ENCODE results near the gene FEN1.

The FEN1 gene

DNA sequence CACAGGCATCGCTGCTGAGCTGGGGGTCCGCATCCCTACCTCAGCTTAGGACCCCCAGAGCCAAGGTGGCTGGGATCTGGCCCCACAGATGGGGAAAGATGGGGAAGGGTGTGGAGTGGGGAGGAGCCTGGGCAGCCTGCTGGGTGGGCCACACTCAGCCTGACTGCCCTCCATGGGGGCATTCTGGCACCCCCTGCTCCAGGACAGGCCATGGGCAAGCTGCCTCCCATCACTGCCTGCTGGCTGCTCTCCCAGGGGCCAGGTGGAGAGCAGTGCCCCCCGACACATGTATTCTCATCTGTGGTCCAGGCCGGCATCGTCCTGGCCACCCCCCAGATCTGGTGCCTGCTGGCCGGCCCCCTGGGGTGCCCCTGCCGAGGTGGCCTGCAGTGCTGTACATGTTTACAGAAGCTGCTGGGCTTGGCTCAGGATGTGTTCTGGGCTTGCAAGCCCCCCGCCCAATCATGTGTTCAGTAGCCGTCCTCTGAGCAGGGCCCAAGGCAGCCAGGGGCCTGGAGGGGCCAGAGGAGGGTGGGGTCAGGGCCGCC is 48.0 kb upstream of the FEN1 start:
- Histone ChIP-seq H3K4me3 (ENCODE audit: low read length) (no peak overlapping the region), H3K36me3 (ENCODE audit: control insufficient read depth, low read length) (no peaks in the 10 kb centered on the region), H3K4me2 (ENCODE audit: low read length) (no peak overlapping the region), H3K27ac (ENCODE audit: low read depth, low read length) (no peak overlapping the region), H3K4me1 (ENCODE audit: control insufficient read depth, low read length) (no peaks in the 10 kb centered on the region), H3K9me2 (replicated peaks; ENCODE audit: control insufficient read depth, low read length) (no peaks in the 10 kb centered on the region), H3K79me2 (ENCODE audit: control insufficient read depth, low read length) (no peaks in the 10 kb centered on the region), H3K9me3 (ENCODE audit: control insufficient read depth, insufficient read depth, low read length) (no peaks in the 10 kb centered on the region), H4K20me1 (ENCODE audit: control insufficient read depth, insufficient read depth, low read depth, low read length) (no peaks in the 10 kb centered on the region), H3K27me3 (ENCODE audit: control insufficient read depth, low read length) (peaks cover 6% of the 10 kb centered on the region), H3F3A (ENCODE audit: control insufficient read depth, insufficient read depth) (no peaks in the 10 kb centered on the region)
- TF ChIP-seq EZH2phosphoT487 (IDR thresholded peaks at IDR 0.05; ENCODE audit: borderline replicate concordance, low read length): no peak
- TF ChIP-seq, protein P1, sequence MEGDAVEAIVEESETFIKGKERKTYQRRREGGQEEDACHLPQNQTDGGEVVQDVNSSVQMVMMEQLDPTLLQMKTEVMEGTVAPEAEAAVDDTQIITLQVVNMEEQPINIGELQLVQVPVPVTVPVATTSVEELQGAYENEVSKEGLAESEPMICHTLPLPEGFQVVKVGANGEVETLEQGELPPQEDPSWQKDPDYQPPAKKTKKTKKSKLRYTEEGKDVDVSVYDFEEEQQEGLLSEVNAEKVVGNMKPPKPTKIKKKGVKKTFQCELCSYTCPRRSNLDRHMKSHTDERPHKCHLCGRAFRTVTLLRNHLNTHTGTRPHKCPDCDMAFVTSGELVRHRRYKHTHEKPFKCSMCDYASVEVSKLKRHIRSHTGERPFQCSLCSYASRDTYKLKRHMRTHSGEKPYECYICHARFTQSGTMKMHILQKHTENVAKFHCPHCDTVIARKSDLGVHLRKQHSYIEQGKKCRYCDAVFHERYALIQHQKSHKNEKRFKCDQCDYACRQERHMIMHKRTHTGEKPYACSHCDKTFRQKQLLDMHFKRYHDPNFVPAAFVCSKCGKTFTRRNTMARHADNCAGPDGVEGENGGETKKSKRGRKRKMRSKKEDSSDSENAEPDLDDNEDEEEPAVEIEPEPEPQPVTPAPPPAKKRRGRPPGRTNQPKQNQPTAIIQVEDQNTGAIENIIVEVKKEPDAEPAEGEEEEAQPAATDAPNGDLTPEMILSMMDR (IDR thresholded peaks at IDR 0.05; ENCODE audit: low read depth, low read length, poor library complexity, severe bottlenecking): no peak

DNA sequence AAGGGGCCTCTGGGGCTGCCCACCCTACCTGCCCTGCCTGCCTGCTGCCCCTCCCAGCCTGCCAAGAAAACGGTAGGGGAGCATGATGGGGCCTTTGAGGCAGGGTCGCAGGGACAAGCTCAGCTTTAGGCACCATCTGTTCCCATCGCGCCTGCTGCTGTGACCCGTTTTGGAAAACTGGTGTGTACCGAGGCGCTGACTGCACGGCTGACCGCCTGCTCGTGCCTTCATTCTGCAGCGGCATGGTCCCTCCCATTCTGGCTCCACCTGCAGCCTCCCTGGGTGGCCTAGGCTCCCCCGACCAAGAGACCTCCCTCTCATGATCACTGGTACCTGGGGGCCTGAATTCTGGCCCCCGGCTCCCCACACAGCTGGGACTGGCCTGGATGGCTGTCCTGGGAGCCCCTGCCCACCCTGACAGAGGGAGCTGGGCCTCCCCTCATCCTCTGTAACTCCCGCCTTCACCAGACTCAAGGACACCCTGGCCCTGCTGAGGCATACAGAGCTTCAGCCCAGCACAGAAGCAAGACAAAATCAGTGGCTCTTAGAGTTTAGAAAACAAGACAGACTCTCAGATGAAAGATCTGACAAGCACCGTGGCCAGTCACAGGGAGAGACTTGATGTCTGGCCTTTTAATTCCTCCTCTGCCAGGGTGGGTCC is 46.8 kb upstream of the FEN1 start:
- no peak for TF ChIP-seq EZH2phosphoT487 (IDR thresholded peaks at IDR 0.05; ENCODE audit: borderline replicate concordance, low read length)
- TF ChIP-seq, protein P1 (IDR thresholded peaks at IDR 0.05; ENCODE audit: low read depth, low read length, poor library complexity, severe bottlenecking): no peak
- Histone ChIP-seq H4K20me1 (ENCODE audit: control insufficient read depth, insufficient read depth, low read depth, low read length) (no peaks in the 10 kb centered on the region), H3K36me3 (ENCODE audit: control insufficient read depth, low read length) (no peaks in the 10 kb centered on the region), H3K79me2 (ENCODE audit: control insufficient read depth, low read length) (no peaks in the 10 kb centered on the region), H3K9me2 (replicated peaks; ENCODE audit: control insufficient read depth, low read length) (no peaks in the 10 kb centered on the region), H3K9me3 (ENCODE audit: control insufficient read depth, insufficient read depth, low read length) (no peaks in the 10 kb centered on the region), H3F3A (ENCODE audit: control insufficient read depth, insufficient read depth) (no peaks in the 10 kb centered on the region), H3K27me3 (ENCODE audit: control insufficient read depth, low read length) (peaks cover 13% of the 10 kb centered on the region), H3K27ac (ENCODE audit: low read depth, low read length) (no peak overlapping the region), H3K4me3 (ENCODE audit: low read length) (no peak overlapping the region), H3K4me2 (ENCODE audit: low read length) (no peak overlapping the region), H3K4me1 (ENCODE audit: control insufficient read depth, low read length) (no peaks in the 10 kb centered on the region)

DNA sequence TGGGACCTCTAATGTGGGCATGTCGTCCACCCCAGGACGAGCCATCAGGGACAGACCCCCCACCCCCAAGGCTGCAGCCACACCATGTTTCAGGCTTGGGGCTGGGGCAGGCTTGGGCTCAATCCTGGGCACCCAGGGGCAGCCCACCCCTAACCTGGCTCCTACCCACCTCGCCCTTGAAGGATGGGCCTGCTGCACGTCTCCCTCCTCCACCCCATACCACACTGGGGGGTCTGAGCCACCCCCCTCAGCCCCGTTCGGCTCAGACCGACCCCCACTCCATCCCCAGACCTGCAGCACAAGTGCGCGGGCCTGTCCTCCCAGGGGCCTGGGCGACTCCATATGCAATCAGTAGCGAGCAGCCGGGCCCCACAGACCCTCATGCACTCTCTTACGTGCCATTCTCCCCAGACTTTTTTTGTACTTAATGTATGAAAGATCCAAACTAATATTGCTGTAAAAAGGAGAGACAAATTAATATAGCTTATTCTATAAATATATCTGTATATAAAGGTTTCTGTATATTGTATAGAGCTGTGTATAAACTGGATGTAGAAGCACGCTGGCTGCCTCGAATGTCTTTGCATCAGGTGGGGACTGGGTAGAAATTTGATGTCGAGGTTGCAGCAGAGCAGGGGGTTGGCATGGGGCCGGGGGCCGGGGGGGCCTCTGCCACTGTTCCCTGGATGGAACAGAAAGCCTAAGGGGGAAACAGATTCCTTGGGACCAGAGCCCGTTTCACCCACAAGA is 46.1 kb upstream of the FEN1 start:
- no peaks in the 10 kb centered on the region for H3F3A ChIP-seq (ENCODE audit: control insufficient read depth, insufficient read depth)
- no peaks in the 10 kb centered on the region for H3K9me2 ChIP-seq (replicated peaks; ENCODE audit: control insufficient read depth, low read length)
- H3K4me2 ChIP-seq (ENCODE audit: low read length): no peak overlapping the region
- no peak overlapping the region for H3K4me3 ChIP-seq (ENCODE audit: low read length)
- H4K20me1 ChIP-seq (ENCODE audit: control insufficient read depth, insufficient read depth, low read depth, low read length): no peaks in the 10 kb centered on the region
- H3K36me3 ChIP-seq (ENCODE audit: control insufficient read depth, low read length): no peaks in the 10 kb centered on the region
- no peaks in the 10 kb centered on the region for H3K4me1 ChIP-seq (ENCODE audit: control insufficient read depth, low read length)
- TF ChIP-seq, protein P1 (IDR thresholded peaks at IDR 0.05; ENCODE audit: low read depth, low read length, poor library complexity, severe bottlenecking): no peak
- H3K27me3 ChIP-seq (ENCODE audit: control insufficient read depth, low read length): peaks cover 19% of the 10 kb centered on the region
- H3K27ac ChIP-seq (ENCODE audit: low read depth, low read length): no peak overlapping the region
- no peaks in the 10 kb centered on the region for H3K79me2 ChIP-seq (ENCODE audit: control insufficient read depth, low read length)
- H3K9me3 ChIP-seq (ENCODE audit: control insufficient read depth, insufficient read depth, low read length): no peaks in the 10 kb centered on the region
